WTC11 (cell line): Measurements from ENCODE around the gene KIF22. TPM values are rescaled to one million over a fixed set of nuclear protein-coding genes. Genes with fewer than 3 reads are reported as not detected.
"Not testable (repeated sequence)": the region's sequence is repeated elsewhere in the genome, so short reads cannot be mapped to it uniquely, and the experiment has no call there.

Experiments
- ATAC-seq: fragments of 200-7000 bp; cut with Tn5 transposase; 2 replicates; pipeline ENCODE4 v1.10.0; 2021; ENCODE audit warnings: mild to moderate bottlenecking, moderate library complexity
- CTCF ChIA-PET: fragments of 300-600 bp; sonication (Branson Sonifier 250); formaldehyde crosslinking; loops from one replicate; lab custom pipeline; 2021; ENCODE audit warnings: antibody characterized with exemption; lab: Charles Lee
- POLR2A ChIA-PET: fragments of 350-600 bp; sonication (Branson Sonifier 250); formaldehyde crosslinking; loops from one replicate; lab custom pipeline; 2021; ENCODE audit warnings: antibody characterized with exemption; lab: Charles Lee
- DNase-seq: peaks from one replicate; pipeline ENCODE4 v3.0.0; 2021; ENCODE audit warnings: low spot score
- H3K27ac Mint-ChIP-seq: 2 replicates; pipeline ENCODE4 v1.8.0; 2021; ENCODE audit warnings: mixed read lengths
- H3K27me3 Mint-ChIP-seq: 2 replicates; pipeline ENCODE4 v1.8.0; 2021; ENCODE audit warnings: low read depth, mild to moderate bottlenecking, moderate library complexity, mixed read lengths
- H3K36me3 Mint-ChIP-seq: 2 replicates; pipeline ENCODE4 v1.8.0; 2021; ENCODE audit warnings: mixed read lengths
- H3K4me1 Mint-ChIP-seq: 2 replicates; pipeline ENCODE4 v1.8.0; 2022; ENCODE audit warnings: mixed read lengths
- H3K4me3 Mint-ChIP-seq: 2 replicates; pipeline ENCODE4 v1.8.0; 2021; ENCODE audit warnings: mild to moderate bottlenecking, moderate library complexity, mixed read lengths
- H3K9me3 Mint-ChIP-seq: 2 replicates; pipeline ENCODE4 v1.8.0; 2021; ENCODE audit warnings: mixed read lengths
- ATF1 ChIP-seq: sonication (generic); formaldehyde crosslinking; IDR thresholded peaks from 2 replicates; pipeline ENCODE4 v1.8.1; 2023; ENCODE audit warnings: mild to moderate bottlenecking, moderate library complexity, missing genetic modification reagents
- CREM ChIP-seq: sonication (generic); formaldehyde crosslinking; IDR thresholded peaks from 2 replicates; pipeline ENCODE4 v1.8.1; 2022; ENCODE audit warnings: mild to moderate bottlenecking, missing genetic modification reagents, moderate library complexity
- EMX1 ChIP-seq: fragments of 250-450 bp; sonication (Bioruptor Pico); IDR thresholded peaks from 2 replicates; pipeline ENCODE4 v1.8.0; 2021; ENCODE audit warnings: mild to moderate bottlenecking
- ESRRA ChIP-seq: sonication (generic); formaldehyde crosslinking; IDR thresholded peaks from 2 replicates; pipeline ENCODE4 v1.8.1; 2022; ENCODE audit warnings: mild to moderate bottlenecking, missing genetic modification reagents, borderline replicate concordance
- GABPB1 ChIP-seq: sonication (generic); formaldehyde crosslinking; IDR thresholded peaks from 2 replicates; pipeline ENCODE4 v1.8.1; 2023; ENCODE audit warnings: mild to moderate bottlenecking, missing genetic modification reagents
- JAZF1 ChIP-seq: fragments of 250-450 bp; sonication (Bioruptor Pico); IDR thresholded peaks from 2 replicates; pipeline ENCODE4 v1.9.0; 2021; ENCODE audit warnings: moderate library complexity, mild to moderate bottlenecking, inconsistent platforms
- MXD4 ChIP-seq: fragments of 250-450 bp; sonication (Bioruptor Pico); IDR thresholded peaks from 2 replicates; pipeline ENCODE4 v1.8.0; 2021; ENCODE audit warnings: mild to moderate bottlenecking, moderate library complexity, borderline replicate concordance
- NR2C2 ChIP-seq: sonication (generic); formaldehyde crosslinking; IDR thresholded peaks from 2 replicates; pipeline ENCODE4 v1.8.0; 2022; ENCODE audit warnings: mild to moderate bottlenecking, missing genetic modification reagents
- OVOL2 ChIP-seq: fragments of 250-450 bp; sonication (Bioruptor Pico); IDR thresholded peaks from 2 replicates; pipeline ENCODE4 v1.9.0; 2021; ENCODE audit warnings: mild to moderate bottlenecking, borderline replicate concordance
- TP53 ChIP-seq: sonication (generic); formaldehyde crosslinking; IDR thresholded peaks from 2 replicates; pipeline ENCODE4 v1.8.1; 2023; ENCODE audit warnings: mild to moderate bottlenecking, missing genetic modification reagents
- ZBTB21 ChIP-seq: sonication (generic); formaldehyde crosslinking; IDR thresholded peaks from 2 replicates; pipeline ENCODE4 v1.8.1; 2023; ENCODE audit warnings: mild to moderate bottlenecking, missing genetic modification reagents, borderline replicate concordance
- ZNF317 ChIP-seq: sonication (generic); formaldehyde crosslinking; IDR thresholded peaks from 2 replicates; pipeline ENCODE4 v1.8.1; 2023; ENCODE audit warnings: low read depth, mild to moderate bottlenecking, moderate library complexity, missing genetic modification reagents, borderline replicate concordance
- ZNF416 ChIP-seq: fragments of 250-450 bp; sonication (Bioruptor Pico); IDR thresholded peaks from 2 replicates; pipeline ENCODE4 v1.9.0; 2021; ENCODE audit warnings: mild to moderate bottlenecking, inconsistent platforms
- total RNA-seq: library from RNA; stranded (reverse); gene quantifications from 3 replicates; pipeline ENCODE4 v1.2.3, GENCODE V29; 2021
- TF ChIP-seq, protein P1 (sequence below): sonication (generic); formaldehyde crosslinking; IDR thresholded peaks from 2 replicates; pipeline ENCODE4 v1.8.1; 2022; ENCODE audit warnings: missing genetic modification reagents, borderline replicate concordance
- TF ChIP-seq, protein P2 (sequence below): sonication (generic); formaldehyde crosslinking; IDR thresholded peaks from 2 replicates; pipeline ENCODE4 v1.8.1; 2023; ENCODE audit warnings: mild to moderate bottlenecking, moderate library complexity, missing genetic modification reagents

KIF22 gene
- total RNA-seq, 1 experiment from 2014 or later, result 182 TPM

- peak; percentile 41; the same call in 1 of the 2 replicates for ATAC-seq
Measured at GRCh38 chr16:29757950-29758466, 32.5 kb upstream of the KIF22 start.

DNA sequence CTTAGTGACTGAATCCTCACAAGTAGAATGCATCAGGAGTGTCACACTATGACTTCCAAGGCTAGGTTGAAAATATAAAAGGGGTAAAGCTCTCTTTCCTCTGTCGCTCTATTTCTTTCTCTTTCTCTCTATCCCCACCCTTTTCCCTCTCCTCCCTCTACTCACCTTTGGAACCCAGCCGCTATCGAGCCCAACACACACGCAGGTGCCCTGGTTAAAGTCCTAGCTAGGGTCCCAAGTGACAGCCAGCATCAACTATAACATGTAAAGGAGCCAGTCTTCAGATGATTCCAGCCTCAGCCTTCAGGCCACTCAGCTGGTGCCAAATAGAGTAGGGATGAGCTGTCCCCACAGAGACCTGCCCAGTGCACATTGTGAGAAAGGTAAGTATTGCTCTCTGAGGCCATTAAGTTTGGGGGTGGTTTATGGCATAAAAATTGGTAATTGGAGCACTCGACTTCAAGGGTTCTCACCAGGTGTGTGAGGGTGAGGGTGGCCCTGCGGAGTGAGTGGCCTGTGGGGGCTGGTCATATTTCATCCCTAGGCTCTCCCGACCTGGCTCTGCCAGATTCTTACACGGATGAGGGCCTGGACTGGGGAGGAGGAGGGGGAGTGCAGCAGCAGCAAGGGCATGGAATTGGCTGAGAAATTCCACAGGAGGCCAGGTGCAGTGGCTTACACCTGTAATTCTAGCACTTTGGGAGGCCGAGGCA is 29.8 kb upstream of the KIF22 start:
- no peaks in the 10 kb centered on the region for H3K9me3 Mint-ChIP-seq
- H3K27ac Mint-ChIP-seq, result no peak overlapping the region
- peaks cover 7% of the 10 kb centered on the region; the same call in 1 of the 2 replicates for H3K27me3 Mint-ChIP-seq
- no peak for TF ChIP-seq ZBTB21 (CRISPR knock-in tag)
- TF ChIP-seq, protein P1, sequence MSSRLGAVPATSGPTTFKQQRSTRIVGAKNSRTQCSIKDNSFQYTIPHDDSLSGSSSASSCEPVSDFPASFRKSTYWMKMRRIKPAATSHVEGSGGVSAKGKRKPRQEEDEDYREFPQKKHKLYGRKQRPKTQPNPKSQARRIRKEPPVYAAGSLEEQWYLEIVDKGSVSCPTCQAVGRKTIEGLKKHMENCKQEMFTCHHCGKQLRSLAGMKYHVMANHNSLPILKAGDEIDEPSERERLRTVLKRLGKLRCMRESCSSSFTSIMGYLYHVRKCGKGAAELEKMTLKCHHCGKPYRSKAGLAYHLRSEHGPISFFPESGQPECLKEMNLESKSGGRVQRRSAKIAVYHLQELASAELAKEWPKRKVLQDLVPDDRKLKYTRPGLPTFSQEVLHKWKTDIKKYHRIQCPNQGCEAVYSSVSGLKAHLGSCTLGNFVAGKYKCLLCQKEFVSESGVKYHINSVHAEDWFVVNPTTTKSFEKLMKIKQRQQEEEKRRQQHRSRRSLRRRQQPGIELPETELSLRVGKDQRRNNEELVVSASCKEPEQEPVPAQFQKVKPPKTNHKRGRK (CRISPR knock-in tag), result no peak
- TF ChIP-seq EMX1 (CRISPR knock-in tag), result no peak
- TF ChIP-seq CREM (CRISPR knock-in tag), result no peak
- ATAC-seq (no peak), DNase-seq (no peak)
- ChIA-PET CTCF (interaction anchor here (0.5 to 1.2 kb wide), 4 partner anchors 24 to 744 kb away, joined by 3 to 4 read pairs (median 3); no protein-coding TSS in a partner anchor), POLR2A (no interaction called here)
- H3K4me1 Mint-ChIP-seq, result peaks cover 7% of the 10 kb centered on the region; the same call in 1 of the 2 replicates
- H3K36me3 Mint-ChIP-seq, result no peaks in the 10 kb centered on the region
- H3K4me3 Mint-ChIP-seq, result no peak overlapping the region

More at GRCh38 chr16:29757950-29758466, 32.5 kb upstream of the KIF22 start:
- Mint-ChIP-seq H3K4me1 (peaks cover 7% of the 10 kb centered on the region; the same call in 1 of the 2 replicates), H3K27ac (no peak overlapping the region; the same call in 1 of the 2 replicates), H3K27me3 (peaks cover 13% of the 10 kb centered on the region), H3K9me3 (no peaks in the 10 kb centered on the region), H3K36me3 (no peaks in the 10 kb centered on the region), H3K4me3 (no peak overlapping the region)
- POLR2A ChIA-PET, result interaction anchor here (1.1 kb wide), 1 partner anchor 57 kb away, joined by 3 read pairs; no protein-coding TSS in a partner anchor
- DNase-seq, result no peak
- no peak for TF ChIP-seq ESRRA (CRISPR knock-in tag)
- TF ChIP-seq GABPB1 (CRISPR knock-in tag), result peak; percentile 96
- CTCF ChIA-PET, result interaction anchor here (0.9 to 3.5 kb wide), 4 partner anchors 8 to 32 kb away, joined by 3 to 13 read pairs (median 4); partner anchors contain the start of gene KIF22

GRCh38 chr16:29761280-29761651 is 29.3 kb upstream of the KIF22 start:
- H3K4me3 Mint-ChIP-seq, H3K9me3 Mint-ChIP-seq, POLR2A ChIA-PET, ATAC-seq, H3K27ac Mint-ChIP-seq, H3K4me1 Mint-ChIP-seq, H3K27me3 Mint-ChIP-seq, H3K36me3 Mint-ChIP-seq, DNase-seq: not testable (repeated sequence)
- CTCF ChIA-PET, result interaction anchor here (0.9 to 1.2 kb wide), 3 partner anchors 23 to 87 kb away, joined by 3 to 11 read pairs (median 3); no protein-coding TSS in a partner anchor

GRCh38 chr16:29761882-29762281 is 28.7 kb upstream of the KIF22 start:
- Mint-ChIP-seq H3K4me1 (peaks cover 7% of the 10 kb centered on the region; the same call in 1 of the 2 replicates), H3K9me3 (no peaks in the 10 kb centered on the region), H3K27ac (no peak overlapping the region), H3K27me3 (peaks cover 3% of the 10 kb centered on the region; the same call in 1 of the 2 replicates), H3K4me3 (no peak overlapping the region), H3K36me3 (no peaks in the 10 kb centered on the region)
- CTCF ChIA-PET, result interaction anchor here (0.6 to 1.0 kb wide), 4 partner anchors 23 to 87 kb away, joined by 3 to 11 read pairs (median 3); partner anchors contain the start of gene KIF22
- ATAC-seq, result no peak
- TF ChIP-seq, protein P2, sequence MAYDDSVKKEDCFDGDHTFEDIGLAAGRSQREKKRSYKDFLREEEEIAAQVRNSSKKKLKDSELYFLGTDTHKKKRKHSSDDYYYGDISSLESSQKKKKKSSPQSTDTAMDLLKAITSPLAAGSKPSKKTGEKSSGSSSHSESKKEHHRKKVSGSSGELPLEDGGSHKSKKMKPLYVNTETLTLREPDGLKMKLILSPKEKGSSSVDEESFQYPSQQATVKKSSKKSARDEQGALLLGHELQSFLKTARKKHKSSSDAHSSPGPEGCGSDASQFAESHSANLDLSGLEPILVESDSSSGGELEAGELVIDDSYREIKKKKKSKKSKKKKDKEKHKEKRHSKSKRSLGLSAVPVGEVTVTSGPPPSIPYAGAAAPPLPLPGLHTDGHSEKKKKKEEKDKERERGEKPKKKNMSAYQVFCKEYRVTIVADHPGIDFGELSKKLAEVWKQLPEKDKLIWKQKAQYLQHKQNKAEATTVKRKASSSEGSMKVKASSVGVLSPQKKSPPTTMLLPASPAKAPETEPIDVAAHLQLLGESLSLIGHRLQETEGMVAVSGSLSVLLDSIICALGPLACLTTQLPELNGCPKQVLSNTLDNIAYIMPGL, result no peak
- TF ChIP-seq MXD4 (CRISPR knock-in tag), result no peak
- no peak for TF ChIP-seq NR2C2 (CRISPR knock-in tag)
- no peak for TF ChIP-seq OVOL2 (CRISPR knock-in tag)
- no peak for TF ChIP-seq ZNF317
- no peak for TF ChIP-seq TP53
- no peak for TF ChIP-seq JAZF1 (CRISPR knock-in tag)
- no peak for TF ChIP-seq ZNF416 (CRISPR knock-in tag)
- TF ChIP-seq ATF1 (CRISPR knock-in tag), result no peak
- POLR2A ChIA-PET, result no interaction called here
- DNase-seq, result no peak
